Chondrocyte (in vitro differentiated cells): ENCODE measurements around the gene FABP1. TPM values are rescaled to one million over a fixed set of nuclear protein-coding genes. Genes with fewer than 3 reads are reported as not detected.

ENCODE experiments used
- DNase-seq: peaks from one replicate; pipeline ENCODE4 v3.0.0; 2021; ENCODE audit warnings: mixed read lengths, low spot score
- H3K27ac Mint-ChIP-seq: one replicate; pipeline ENCODE4 v1.8.0; 2021; ENCODE audit warnings: mild to moderate bottlenecking, moderate library complexity, mixed read lengths; ENCODE audit not compliant: unreplicated experiment
- H3K27me3 Mint-ChIP-seq: 2 replicates; pipeline ENCODE4 v1.8.0; 2021; ENCODE audit warnings: low read depth, mixed read lengths
- H3K36me3 Mint-ChIP-seq: 2 replicates; pipeline ENCODE4 v1.8.0; 2021; ENCODE audit warnings: low read depth, mixed read lengths
- H3K4me1 Mint-ChIP-seq: 2 replicates; pipeline ENCODE4 v1.8.0; 2021; ENCODE audit warnings: low read depth, mild to moderate bottlenecking, mixed read lengths
- H3K4me3 Mint-ChIP-seq: one replicate; pipeline ENCODE4 v1.8.0; 2021; ENCODE audit warnings: mild to moderate bottlenecking, moderate library complexity, mixed read lengths; ENCODE audit not compliant: unreplicated experiment
- H3K9me3 Mint-ChIP-seq: 2 replicates; pipeline ENCODE4 v1.8.0; 2021; ENCODE audit warnings: low read depth, mixed read lengths
- long read RNA-seq: library from polyadenylated mRNA; stranded (forward); transcript quantifications from one replicate; pipeline ENCODE4 v2.0.0, GENCODE V29; 2021
- total RNA-seq: library from RNA; stranded (reverse); gene quantifications from 3 replicates; pipeline ENCODE4 v1.2.1, GENCODE V29; 2021
- TF ChIP-seq, protein P1 (sequence below): fragments of 200-600 bp; sonication (generic); IDR thresholded peaks from 2 replicates; pipeline ENCODE4 v1.5.0; 2021; ENCODE audit warnings: antibody characterized with exemption, mild to moderate bottlenecking, moderate library complexity

FABP1 gene
- total RNA-seq: not detected in 3 replicates
- long read RNA-seq: 0 reads

DNA sequence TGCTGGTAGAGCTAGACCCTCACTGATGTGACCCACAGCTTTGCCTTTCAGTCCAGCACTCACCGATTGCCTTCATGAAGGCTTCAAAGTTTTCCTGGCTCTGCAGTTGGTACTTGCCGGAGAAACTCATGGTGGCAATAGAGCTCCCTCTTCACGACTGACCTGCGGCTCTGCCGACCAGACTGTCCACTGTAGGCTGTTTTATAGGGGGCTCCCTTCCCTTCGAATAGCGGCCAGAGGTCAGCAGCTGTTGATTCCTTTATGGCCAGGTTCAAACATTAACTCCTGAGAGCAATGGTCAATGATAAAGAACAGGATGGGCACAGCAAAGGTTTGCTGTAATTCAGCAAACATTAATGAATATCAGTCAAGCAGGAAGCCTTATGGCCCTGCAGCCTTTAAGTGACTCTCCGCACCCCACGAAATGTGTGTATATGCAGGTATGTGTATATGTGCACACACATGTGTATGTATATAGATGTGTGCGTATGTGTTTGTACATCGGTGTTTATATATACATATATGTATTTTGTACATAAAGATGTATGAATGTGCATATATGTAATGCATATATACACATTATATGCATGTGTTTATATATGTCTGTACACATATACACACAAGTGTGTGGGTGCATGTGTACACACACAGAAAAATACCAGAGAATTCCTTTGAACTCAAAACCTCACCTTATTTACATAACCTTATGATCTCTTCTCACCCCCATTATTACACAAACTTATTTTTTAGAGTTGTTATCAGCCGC lies at the start of gene FABP1:
TSS of gene FABP1 (minus strand) at position 175 of the 766 bp plus-strand sequence. CDS start at position 130, 45 bp downstream.
- DNase-seq: no peak
- Mint-ChIP-seq H3K4me3 (no peak within 1 kb of the TSS), H3K4me1 (no peaks in the 10 kb centered on the region), H3K36me3 (peaks cover 2% of the 10 kb centered on the region), H3K27me3 (peaks cover 35% of the 10 kb centered on the region), H3K27ac (no peak within 1 kb of the TSS), H3K9me3 (no peaks in the 10 kb centered on the region)
- TF ChIP-seq, protein P1, sequence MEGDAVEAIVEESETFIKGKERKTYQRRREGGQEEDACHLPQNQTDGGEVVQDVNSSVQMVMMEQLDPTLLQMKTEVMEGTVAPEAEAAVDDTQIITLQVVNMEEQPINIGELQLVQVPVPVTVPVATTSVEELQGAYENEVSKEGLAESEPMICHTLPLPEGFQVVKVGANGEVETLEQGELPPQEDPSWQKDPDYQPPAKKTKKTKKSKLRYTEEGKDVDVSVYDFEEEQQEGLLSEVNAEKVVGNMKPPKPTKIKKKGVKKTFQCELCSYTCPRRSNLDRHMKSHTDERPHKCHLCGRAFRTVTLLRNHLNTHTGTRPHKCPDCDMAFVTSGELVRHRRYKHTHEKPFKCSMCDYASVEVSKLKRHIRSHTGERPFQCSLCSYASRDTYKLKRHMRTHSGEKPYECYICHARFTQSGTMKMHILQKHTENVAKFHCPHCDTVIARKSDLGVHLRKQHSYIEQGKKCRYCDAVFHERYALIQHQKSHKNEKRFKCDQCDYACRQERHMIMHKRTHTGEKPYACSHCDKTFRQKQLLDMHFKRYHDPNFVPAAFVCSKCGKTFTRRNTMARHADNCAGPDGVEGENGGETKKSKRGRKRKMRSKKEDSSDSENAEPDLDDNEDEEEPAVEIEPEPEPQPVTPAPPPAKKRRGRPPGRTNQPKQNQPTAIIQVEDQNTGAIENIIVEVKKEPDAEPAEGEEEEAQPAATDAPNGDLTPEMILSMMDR: no peak

DNA sequence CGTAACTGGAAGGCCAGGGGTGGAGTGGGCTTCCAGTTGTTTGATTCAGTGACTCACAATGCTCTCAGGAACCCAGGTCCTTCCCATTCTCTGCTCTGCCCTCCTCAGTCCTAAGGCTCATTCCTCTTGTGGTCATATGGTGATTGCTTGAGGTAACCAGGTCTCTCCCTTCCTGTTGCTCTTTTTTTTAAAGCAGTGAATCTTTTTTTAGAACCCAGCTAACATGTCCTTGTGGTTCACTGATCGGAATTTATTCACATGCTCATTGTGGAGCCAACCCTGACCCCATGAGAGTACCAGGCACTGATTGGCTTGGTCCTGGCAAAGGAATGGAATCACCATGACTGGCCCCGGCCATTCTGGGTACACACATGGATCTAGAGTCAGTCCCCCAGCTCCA lies 49.7 kb upstream of the FABP1 start:
- Mint-ChIP-seq H3K36me3 (no peaks in the 10 kb centered on the region), H3K27ac (no peak overlapping the region), H3K9me3 (peaks cover 4% of the 10 kb centered on the region), H3K4me1 (peaks cover 11% of the 10 kb centered on the region), H3K4me3 (no peak overlapping the region), H3K27me3 (peaks cover 6% of the 10 kb centered on the region)
- TF ChIP-seq, protein P1: no peak
- no peak for DNase-seq

DNA sequence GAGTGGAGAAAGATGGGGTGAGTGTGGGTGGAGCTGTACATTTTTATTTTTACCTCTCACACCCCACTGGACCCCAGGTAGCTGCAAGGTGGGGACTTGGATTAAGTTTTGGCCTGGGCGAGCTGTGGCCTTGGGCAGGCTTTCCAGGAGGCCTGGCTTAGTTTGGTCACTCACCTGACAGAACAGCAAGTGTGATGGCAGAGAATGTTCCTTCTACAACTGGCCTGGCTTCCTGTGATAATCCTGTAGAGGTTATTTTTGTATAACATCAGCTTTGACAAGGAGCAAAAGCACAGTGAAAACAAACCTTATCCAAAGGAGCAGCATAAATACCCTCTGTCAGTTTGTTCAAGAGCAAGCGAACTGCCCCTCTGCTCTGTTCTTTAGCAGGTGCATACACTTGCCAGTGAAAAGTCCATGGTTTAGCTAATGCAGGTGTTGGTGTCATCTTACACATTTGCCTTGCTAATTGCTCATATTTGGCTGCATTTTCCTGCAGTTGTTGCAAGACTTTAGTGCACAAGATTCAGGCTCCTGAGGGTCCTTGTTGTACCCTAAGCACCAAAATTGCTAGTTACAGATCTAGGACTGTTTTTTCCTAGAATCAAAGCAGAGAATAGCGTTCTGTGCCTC lies 48.6 kb upstream of the FABP1 start:
- no peak overlapping the region for H3K27ac Mint-ChIP-seq
- H3K27me3 Mint-ChIP-seq: peaks cover 8% of the 10 kb centered on the region
- H3K9me3 Mint-ChIP-seq: peaks cover under 1% of the 10 kb centered on the region
- no peak for DNase-seq
- peaks cover 7% of the 10 kb centered on the region for H3K4me1 Mint-ChIP-seq
- H3K4me3 Mint-ChIP-seq: no peak overlapping the region
- no peaks in the 10 kb centered on the region for H3K36me3 Mint-ChIP-seq
- TF ChIP-seq, protein P1: no peak

DNA sequence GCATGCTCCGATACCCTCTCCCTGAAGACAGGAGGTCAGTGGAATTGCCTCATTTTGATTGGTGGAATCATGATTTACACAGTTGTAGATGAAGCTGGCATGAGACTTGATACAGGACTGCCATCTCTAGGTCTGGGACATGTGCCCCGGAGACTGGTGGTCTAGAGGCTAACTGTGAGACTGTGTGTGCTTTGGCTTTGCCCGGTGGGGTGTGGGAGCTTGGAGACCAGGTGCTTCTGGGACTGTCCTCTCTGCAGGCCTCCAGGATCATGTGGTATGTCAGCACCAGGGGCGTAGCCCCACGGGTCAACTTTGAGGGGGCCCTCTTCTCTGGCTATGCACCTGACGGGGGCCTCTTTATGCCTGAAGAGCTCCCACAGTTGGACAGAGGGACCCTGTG lies 45.0 kb upstream of the FABP1 start:
- Mint-ChIP-seq H3K9me3 (peaks cover 2% of the 10 kb centered on the region), H3K27ac (no peak overlapping the region), H3K4me1 (peaks cover 5% of the 10 kb centered on the region), H3K27me3 (peaks cover 12% of the 10 kb centered on the region), H3K4me3 (no peak overlapping the region), H3K36me3 (no peaks in the 10 kb centered on the region)
- TF ChIP-seq, protein P1: no peak
- DNase-seq: no peak

DNA sequence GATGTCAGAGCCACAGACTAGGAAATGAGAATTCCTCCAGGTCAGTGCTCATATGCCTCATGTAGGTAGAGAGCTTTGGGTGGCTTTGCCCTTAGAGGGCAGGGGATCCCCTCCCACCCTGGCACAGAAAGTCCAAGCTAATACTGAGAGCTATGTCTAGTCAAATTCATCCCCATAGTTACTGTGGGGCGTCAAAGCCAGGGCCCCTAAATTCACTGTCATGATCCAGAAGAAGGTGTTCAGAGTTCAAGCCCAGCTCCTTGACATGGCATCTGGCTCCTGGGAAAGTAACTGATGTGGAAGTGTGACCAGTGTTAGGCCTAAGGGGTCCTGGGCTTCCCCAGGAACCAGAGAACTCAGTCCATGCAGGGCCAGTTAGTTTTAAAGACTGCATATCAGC lies 44.1 kb upstream of the FABP1 start:
- Mint-ChIP-seq H3K9me3 (peaks cover 9% of the 10 kb centered on the region), H3K27me3 (peaks cover 12% of the 10 kb centered on the region), H3K4me3 (no peak overlapping the region), H3K27ac (no peak overlapping the region), H3K36me3 (no peaks in the 10 kb centered on the region), H3K4me1 (peaks cover 5% of the 10 kb centered on the region)
- TF ChIP-seq, protein P1: no peak
- no peak for DNase-seq
